ENCODE measurements around the gene ZNF225.
"Not testable (repeated sequence)": the region's sequence is repeated elsewhere in the genome, so short reads cannot be mapped to it uniquely, and the experiment has no call there.

ZNF225 gene

DNA sequence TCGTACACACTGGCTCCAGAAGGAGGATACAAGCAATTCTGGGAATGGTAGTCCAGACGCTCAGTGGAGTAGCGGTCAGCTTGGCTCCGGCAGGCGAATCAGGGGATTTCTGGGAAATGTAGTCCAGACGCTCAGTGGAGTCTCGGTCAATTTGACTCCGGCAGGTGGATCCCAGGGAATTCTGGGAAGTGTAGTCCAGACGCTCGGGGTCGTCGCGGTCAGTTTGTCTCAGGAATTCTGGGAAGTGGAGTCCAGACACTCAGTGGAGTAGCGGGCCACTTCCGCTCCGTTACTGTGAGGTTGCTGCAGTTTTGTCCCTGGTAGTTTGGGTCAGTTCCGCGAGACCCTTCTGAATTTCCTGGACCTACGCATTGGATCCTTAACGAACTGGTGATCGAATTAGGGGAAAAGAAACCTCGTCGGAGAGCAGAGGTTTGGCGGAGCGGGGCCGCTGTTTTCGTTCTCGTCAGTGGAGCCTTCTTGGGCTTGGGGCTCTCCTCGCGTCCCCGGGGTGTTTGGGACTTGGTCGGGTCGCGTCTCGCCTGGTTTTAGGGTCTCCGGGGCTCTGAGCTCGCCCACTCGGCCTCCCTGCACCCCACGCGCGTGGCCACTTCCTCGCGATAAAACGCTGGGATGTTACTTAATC, at the start of gene ZNF225:
Gene ZNF225 (plus strand): TSS at position 262 of the 646 bp plus-strand sequence. CDS start 2,429 bp downstream, outside the sequence.
- DNase-seq (ENCODE audit: low read depth in 2 of 2), result peak; percentile 63 to 68

DNA sequence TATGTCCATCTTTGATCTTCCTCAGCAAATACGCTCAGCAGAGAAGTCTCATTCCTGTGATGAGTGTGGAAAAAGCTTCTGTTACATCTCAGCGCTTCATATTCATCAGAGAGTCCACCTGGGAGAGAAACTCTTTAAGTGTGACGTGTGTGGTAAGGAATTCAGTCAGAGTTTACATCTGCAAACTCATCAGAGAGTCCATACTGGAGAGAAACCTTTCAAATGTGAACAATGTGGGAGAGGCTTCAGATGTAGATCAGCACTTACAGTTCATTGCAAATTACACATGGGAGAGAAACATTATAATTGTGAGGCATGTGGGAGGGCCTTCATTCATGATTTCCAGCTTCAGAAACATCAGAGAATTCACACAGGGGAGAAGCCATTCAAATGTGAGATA, 46.9 kb upstream of the ZNF225 start:
- no peak for DNase-seq (ENCODE audit: low read depth in 2 of 2)

DNA sequence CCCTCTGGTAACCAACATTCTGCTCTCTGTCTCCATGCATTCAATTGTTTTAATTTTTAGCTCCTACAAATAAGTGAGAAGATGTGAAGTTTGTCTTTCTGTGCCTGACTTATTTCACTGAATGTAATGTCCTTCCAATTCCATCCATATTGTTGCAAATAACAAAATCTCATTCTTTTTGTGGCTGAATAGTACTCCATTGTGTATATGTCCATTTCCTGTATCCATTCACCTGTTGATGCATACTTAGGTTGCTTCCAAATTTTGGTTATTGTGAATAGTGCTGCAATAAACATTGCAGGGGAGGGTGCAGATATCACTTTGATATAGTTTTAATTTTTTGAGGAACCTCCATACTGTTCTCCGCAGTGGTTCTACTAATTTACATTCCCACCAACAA, 43.8 kb upstream of the ZNF225 start:
- DNase-seq (ENCODE audit: low read depth in 2 of 2), result no peak

DNA sequence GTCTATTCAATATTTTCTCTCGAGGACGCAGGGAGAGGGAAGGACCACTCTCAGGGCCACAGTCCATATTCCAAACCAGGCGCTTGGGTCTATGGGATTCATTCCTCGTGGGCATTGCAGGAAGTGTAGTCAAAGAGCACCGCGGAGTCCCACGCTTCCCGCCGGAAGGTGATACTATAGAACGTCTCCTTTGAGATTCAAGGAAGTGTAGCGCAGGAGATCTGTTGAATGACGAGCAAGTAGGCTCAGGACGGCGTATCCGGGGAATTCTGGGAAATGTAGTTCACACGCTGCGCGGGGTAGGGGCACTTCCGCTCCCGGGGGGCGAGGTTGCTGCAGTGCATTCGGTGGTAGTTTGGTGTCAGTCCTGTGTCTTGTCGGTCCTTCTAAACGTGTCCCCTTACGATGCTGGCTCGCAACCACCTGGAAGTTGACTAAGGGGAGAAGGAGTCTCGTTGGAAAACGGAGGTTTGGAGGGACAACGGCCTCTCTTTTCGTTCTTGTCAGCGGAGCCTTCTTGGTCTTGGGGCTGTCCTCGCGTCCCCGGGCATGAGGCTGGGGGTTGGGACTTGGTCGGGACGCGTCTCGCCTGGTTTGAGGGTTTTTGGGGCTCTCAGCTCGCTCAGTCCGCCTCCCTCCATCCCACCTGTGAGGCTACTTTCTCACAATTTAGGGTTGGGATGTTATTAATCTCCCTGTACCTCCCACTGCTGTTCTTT, 41.2 kb upstream of the ZNF225 start, which contains the start of gene ZNF284:
Gene ZNF284 (plus strand): TSS at position 336 of the 719 bp plus-strand sequence. CDS start 4,231 bp downstream, outside the sequence.
- DNase-seq (ENCODE audit: low read depth in 2 of 2), result peak; percentile 62 to 68

DNA sequence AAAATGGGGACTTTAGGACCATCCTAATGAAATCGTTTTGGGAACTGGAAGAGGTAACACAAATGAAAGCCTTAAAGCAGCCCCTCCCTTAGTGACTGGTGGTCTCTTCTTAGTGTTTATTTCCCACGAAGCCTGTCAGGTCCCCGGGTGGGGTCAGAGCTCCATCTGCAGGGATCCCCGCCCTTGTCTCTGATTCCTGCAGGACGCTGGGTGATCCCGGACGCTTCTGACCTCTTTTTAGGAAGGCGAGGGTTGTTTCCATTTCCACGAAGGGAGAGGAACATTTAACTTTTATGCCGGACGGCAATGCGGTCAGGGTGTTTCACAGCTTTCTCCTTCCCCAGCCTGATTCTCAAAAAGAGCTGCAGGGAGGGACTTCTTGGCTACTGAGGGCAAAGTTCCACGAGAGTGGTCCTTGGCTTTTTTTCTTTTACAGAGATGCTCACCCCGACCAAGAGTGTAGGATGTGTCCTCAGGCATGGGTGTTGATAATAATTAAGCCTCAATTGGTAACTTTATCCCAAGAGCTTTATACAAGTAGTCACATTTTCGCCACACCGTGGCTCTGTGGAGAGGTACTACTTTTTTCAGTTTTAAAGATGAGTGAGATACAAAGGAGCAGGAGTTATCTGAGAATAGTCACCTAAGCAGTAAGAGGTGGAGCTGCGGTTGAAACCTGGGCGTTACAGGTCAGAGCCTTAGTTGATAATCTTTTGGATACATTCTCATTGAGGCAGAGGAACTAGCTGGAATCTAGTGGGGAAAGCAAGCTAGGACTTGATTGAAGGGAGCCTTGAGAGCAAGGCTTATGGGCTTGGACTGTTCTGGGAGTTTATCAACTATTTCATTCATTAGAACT, 40.4 kb upstream of the ZNF225 start:
- DNase-seq (ENCODE audit: low read depth in 2 of 2), result no peak

DNA sequence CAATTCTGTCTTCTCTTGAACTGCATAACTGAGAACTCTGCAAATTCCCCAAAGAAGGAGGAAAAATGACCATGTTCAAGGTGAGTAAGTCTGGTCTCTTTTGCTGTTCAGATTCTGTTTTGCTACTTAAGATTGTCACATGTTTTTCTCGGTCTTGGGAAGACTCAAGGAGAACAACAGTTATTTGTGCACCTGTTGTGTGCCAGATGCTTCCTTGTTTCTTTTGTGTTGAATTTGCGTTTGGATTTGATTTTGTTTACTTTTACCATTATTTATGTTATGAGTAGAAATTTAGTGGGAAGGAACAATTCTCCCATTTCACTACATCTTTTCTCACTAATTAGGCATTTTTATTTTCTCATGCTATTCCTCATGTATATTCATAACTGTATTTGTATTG, 36.9 kb upstream of the ZNF225 start:
- DNase-seq (ENCODE audit: low read depth in 2 of 2), result no peak

DNA sequence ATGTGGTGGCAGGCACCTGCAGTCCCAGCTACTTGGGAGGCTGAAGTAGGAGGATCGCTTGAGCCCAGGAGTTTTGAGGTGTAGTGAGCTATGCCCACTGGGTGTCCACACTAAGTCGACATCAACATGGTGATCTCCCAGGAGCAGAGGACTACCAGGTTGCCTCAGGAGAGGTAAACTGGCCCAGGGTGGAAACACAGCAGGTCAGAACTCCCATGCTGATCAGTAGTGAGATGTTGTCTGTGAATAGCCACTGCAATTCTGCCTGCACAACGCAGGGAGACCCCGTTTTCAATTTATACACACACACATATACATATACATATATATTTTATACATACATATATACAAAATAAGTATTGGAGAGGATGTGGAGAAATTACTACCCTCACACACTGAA, 21.1 kb upstream of the ZNF225 start:
- no peak for DNase-seq (ENCODE audit: low read depth in 2 of 2)

GRCh38 chr19:44093931-44094765, 19.1 kb upstream of the ZNF225 start, which contains the start of gene ZNF224:
Gene ZNF224 (plus strand): TSS chr19:44094361. CDS start chr19:44097874, 3,513 bp downstream.
- DNase-seq (ENCODE audit: low read depth in 2 of 2), result peak; percentile 63 to 67

- no peak for DNase-seq (ENCODE audit: low read depth in 2 of 2)
Observed at GRCh38 chr19:44107751-44108150, 5.4 kb upstream of the ZNF225 start.

DNA sequence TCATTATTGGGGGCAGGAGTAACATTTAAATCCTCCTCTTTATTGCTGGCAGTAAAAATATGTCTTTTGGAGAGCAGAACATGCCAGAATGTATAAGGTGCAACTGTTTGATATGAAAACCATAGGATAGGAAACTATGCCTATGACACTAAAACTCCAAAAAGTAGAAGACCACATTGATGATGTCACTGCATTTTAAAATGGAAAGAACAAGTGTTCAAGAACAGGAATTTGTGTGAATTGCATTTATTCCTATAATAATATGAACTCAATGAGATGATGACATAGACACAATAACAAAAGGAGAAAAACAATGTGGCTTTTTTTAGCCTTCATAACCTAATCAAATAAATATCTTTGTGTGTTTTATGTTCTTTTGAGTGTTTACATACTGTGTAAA, 3.7 kb upstream of the ZNF225 start:
- no peak for DNase-seq (ENCODE audit: low read depth in 2 of 2)

- DNase-seq (ENCODE audit: low read depth in 2 of 2), result no peak
Observed at GRCh38 chr19:44111910-44112463, 1.2 kb upstream of the ZNF225 start.

GRCh38 chr19:44112802-44113137, 429 bp upstream of the ZNF225 start:
- no peak for DNase-seq (ENCODE audit: low read depth in 2 of 2)

GRCh38 chr19:44113784-44114390, 688 bp downstream of the ZNF225 start:
- no peak for DNase-seq (ENCODE audit: low read depth in 2 of 2)

DNA sequence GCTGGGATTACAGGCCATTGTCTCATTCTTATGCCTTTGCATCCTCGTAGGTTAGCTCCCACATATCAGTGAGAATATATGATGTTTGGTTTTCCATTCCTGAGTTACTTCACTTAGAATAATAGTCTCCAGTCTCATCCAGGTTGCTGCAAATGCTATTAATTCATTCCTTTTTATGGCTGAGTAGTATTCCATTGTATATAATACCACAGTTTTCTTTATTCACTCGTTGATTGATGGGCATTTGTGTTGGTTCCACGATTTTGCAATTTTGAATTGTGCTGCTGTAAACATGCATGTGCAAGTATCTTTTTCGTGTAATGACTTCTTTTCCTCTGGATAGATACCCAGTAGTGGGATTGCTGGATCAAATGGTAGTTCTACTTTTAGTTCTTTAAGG, 8.0 kb downstream of the ZNF225 start:
- DNase-seq (ENCODE audit: low read depth in 2 of 2), result not testable (repeated sequence)

DNA sequence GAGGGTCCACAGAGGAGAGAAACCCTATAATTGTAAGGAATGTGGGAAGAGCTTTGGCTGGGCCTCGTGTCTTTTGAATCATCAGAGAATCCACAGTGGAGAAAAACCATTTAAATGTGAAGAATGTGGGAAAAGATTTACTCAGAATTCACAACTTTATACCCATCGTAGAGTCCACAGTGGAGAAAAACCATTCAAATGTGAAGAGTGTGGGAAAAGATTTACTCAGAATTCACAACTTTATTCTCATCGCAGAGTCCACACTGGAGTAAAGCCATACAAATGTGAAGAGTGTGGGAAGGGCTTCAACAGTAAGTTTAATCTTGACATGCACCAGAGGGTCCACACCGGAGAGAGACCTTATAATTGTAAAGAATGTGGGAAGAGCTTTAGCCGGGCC, 18.8 kb downstream of the ZNF225 start:
- no peak for DNase-seq (ENCODE audit: low read depth in 2 of 2)

- DNase-seq (ENCODE audit: low read depth in 2 of 2), result peak; percentile 45 to 47
Observed at GRCh38 chr19:44141191-44142058, 28.2 kb downstream of the ZNF225 start, which contains the start of gene ZNF234. Gene ZNF234 (plus strand): TSS chr19:44141554. CDS start chr19:44144633, 3,079 bp downstream.

GRCh38 chr19:44142059-44142433, 28.8 kb downstream of the ZNF225 start:
- no peak for DNase-seq (ENCODE audit: low read depth in 2 of 2)

DNA sequence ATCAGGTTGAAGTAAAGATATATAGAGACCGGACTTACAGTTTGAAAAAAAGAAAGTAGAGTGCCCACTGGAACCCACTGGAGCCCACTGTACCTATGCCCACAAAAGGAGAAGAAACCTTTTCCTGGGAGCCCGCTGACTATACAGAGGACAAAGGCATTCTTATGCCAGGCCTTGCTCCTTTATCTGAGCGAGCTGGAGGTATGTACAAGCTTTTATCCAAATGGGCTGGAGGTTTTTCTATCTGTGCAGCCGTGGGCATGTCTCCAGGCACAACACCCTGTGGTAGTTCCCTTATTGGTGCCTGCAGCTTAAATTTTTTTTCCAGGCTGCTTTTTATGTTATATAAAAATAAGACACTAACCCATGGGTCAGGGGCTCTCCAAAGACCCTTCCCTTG, 36.6 kb downstream of the ZNF225 start:
- no peak for DNase-seq (ENCODE audit: low read depth in 2 of 2)

- DNase-seq (ENCODE audit: low read depth in 2 of 2), result no peak
Observed at GRCh38 chr19:44151491-44151890, 38.3 kb downstream of the ZNF225 start.

GRCh38 chr19:44156475-44156874, 43.3 kb downstream of the ZNF225 start:
- DNase-seq (ENCODE audit: low read depth in 2 of 2), result no peak
